ENCODE measurements around the gene ESD.
"Not testable (repeated sequence)": the region's sequence is repeated elsewhere in the genome, so short reads cannot be mapped to it uniquely, and the experiment has no call there.

The ESD gene

DNA sequence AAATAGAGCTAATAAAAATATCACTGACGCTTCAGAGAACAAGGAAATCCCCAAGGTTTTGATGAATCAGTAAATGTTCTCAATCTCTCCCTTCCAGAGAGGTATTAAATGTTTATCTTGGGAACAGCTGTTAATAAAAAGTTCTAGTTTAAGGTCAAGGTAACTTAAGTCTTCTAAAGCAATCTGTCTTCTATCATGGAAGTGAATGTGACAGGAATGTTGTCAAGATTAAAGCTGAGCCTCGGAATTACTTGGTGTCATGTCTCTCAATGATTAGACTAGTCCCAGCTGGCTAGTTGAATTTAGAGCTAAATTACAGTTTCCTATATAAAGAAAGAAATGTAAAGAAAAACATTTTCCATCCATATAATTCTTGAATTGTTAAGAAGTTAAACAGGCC, 23.4 kb downstream of the ESD start:
- no peaks in the 10 kb centered on the region for H3K9me3 ChIP-seq (ENCODE audit: control insufficient read depth, insufficient read depth, low read length)
- H3K9ac ChIP-seq (ENCODE audit: low read depth, low read length) = no peak overlapping the region
- no peaks in the 10 kb centered on the region for H3K36me3 ChIP-seq (ENCODE audit: insufficient read depth, low read length)
- no peaks in the 10 kb centered on the region; the same call in 1 of the 2 replicates for H3K4me1 ChIP-seq (ENCODE audit: insufficient read depth, low read length)

DNA sequence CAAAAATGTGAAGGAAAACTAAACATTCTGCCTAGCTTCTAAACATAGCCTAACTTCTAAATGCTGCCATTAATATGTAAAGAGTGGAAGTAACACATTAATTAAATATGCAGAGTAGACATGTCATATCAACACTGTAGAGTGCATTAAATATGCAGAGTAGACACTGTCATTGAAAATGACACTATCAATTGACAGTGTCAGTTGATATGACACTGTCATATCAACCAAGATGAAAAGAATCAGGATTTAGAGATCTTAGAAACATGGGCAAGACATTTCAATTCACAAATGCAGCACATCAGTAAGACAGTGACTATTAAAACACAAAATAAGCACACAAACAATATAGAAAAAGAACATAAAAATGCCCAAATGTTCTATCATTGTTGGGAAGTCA, 25.3 kb downstream of the ESD start:
- no peaks in the 10 kb centered on the region for H3K36me3 ChIP-seq (ENCODE audit: insufficient read depth, low read length)
- no peaks in the 10 kb centered on the region; the same call in 1 of the 2 replicates for H3K4me1 ChIP-seq (ENCODE audit: insufficient read depth, low read length)
- H3K9ac ChIP-seq (ENCODE audit: low read depth, low read length) = no peak overlapping the region
- no peaks in the 10 kb centered on the region for H3K9me3 ChIP-seq (ENCODE audit: control insufficient read depth, insufficient read depth, low read length)

GRCh38 chr13:46769925-46770324, 27.0 kb downstream of the ESD start:
- not testable (repeated sequence) for H3K36me3 ChIP-seq (ENCODE audit: insufficient read depth, low read length); H3K4me1 ChIP-seq (ENCODE audit: insufficient read depth, low read length); H3K9me3 ChIP-seq (ENCODE audit: control insufficient read depth, insufficient read depth, low read length); H3K9ac ChIP-seq (ENCODE audit: low read depth, low read length)

- Histone ChIP-seq H3K9ac (ENCODE audit: low read depth, low read length) (no peak overlapping the region), H3K9me3 (ENCODE audit: control insufficient read depth, insufficient read depth, low read length) (no peaks in the 10 kb centered on the region), H3K36me3 (ENCODE audit: insufficient read depth, low read length) (no peaks in the 10 kb centered on the region)
Measured at GRCh38 chr13:46761866-46762265, 35.1 kb downstream of the ESD start.

DNA sequence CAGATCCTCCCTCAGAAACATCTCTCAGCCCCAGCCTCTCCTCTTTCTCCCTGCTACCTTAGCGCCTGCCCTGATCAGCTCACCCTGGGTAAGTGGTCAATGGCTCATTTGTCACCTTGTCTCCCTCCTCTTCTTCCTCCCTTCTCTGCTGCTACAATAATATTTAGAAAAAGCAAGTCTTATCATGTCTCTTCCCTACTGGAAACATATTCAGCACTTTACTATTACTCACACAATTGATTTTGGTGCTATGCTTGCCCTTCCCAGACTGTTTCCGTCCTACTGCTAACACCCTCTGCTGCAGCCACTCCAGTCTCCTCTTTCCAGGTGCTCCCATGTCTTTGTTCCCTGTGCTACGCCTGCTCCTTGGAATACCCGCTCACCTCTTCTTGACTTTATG, 35.8 kb downstream of the ESD start:
- Histone ChIP-seq H3K9ac (ENCODE audit: low read depth, low read length) (no peak overlapping the region), H3K36me3 (ENCODE audit: insufficient read depth, low read length) (no peaks in the 10 kb centered on the region), H3K9me3 (ENCODE audit: control insufficient read depth, insufficient read depth, low read length) (no peaks in the 10 kb centered on the region), H3K4me1 (ENCODE audit: insufficient read depth, low read length) (no peaks in the 10 kb centered on the region)

More at GRCh38 chr13:46761866-46762265, 35.1 kb downstream of the ESD start:
- H3K4me1 ChIP-seq (ENCODE audit: insufficient read depth, low read length) = no peaks in the 10 kb centered on the region

- Histone ChIP-seq H3K36me3 (ENCODE audit: insufficient read depth, low read length) (no peaks in the 10 kb centered on the region), H3K9me3 (ENCODE audit: control insufficient read depth, insufficient read depth, low read length) (no peaks in the 10 kb centered on the region), H3K9ac (ENCODE audit: low read depth, low read length) (no peak overlapping the region), H3K4me1 (ENCODE audit: insufficient read depth, low read length) (no peaks in the 10 kb centered on the region)
Measured at GRCh38 chr13:46759846-46760245, 37.1 kb downstream of the ESD start.

GRCh38 chr13:46757640-46758039, 39.3 kb downstream of the ESD start:
- H3K36me3 ChIP-seq (ENCODE audit: insufficient read depth, low read length) = no peaks in the 10 kb centered on the region
- H3K9ac ChIP-seq (ENCODE audit: low read depth, low read length) = no peak overlapping the region
- no peaks in the 10 kb centered on the region for H3K4me1 ChIP-seq (ENCODE audit: insufficient read depth, low read length)
- H3K9me3 ChIP-seq (ENCODE audit: control insufficient read depth, insufficient read depth, low read length) = no peaks in the 10 kb centered on the region

DNA sequence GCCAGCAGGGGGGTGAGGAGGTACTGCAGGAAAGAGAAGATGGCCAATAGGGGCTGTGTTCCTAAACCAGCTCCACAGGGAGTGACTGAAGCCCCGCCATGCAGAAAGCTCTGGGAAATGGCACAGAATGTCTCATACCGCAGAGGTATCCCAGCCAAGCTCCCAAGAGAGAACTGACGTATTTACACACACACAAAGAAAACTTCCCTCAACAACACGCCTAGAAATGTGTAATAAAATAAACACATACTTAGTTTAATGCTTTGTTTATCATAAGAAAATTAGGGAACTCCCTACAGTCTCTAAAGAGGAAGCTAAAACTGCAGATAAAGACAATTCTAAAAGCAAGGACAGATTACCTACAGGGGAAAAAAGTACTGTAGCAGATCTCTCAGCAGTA, 40.0 kb downstream of the ESD start:
- Histone ChIP-seq H3K9me3 (ENCODE audit: control insufficient read depth, insufficient read depth, low read length) (no peaks in the 10 kb centered on the region), H3K4me1 (ENCODE audit: insufficient read depth, low read length) (no peaks in the 10 kb centered on the region), H3K36me3 (ENCODE audit: insufficient read depth, low read length) (no peaks in the 10 kb centered on the region), H3K9ac (ENCODE audit: low read depth, low read length) (no peak overlapping the region)

GRCh38 chr13:46755508-46755907, 41.5 kb downstream of the ESD start:
- H3K4me1 ChIP-seq (ENCODE audit: insufficient read depth, low read length); H3K9ac ChIP-seq (ENCODE audit: low read depth, low read length); H3K9me3 ChIP-seq (ENCODE audit: control insufficient read depth, insufficient read depth, low read length); H3K36me3 ChIP-seq (ENCODE audit: insufficient read depth, low read length): not testable (repeated sequence)

GRCh38 chr13:46754812-46755211, 42.1 kb downstream of the ESD start:
- peaks cover 7% of the 10 kb centered on the region; the same call in 1 of the 2 replicates for H3K36me3 ChIP-seq (ENCODE audit: insufficient read depth, low read length)
- H3K9me3 ChIP-seq (ENCODE audit: control insufficient read depth, insufficient read depth, low read length) = no peaks in the 10 kb centered on the region
- no peaks in the 10 kb centered on the region for H3K4me1 ChIP-seq (ENCODE audit: insufficient read depth, low read length)
- H3K9ac ChIP-seq (ENCODE audit: low read depth, low read length) = no peak overlapping the region

- Histone ChIP-seq H3K36me3 (ENCODE audit: insufficient read depth, low read length) (peaks cover 7% of the 10 kb centered on the region; the same call in 1 of the 2 replicates), H3K9me3 (ENCODE audit: control insufficient read depth, insufficient read depth, low read length) (no peaks in the 10 kb centered on the region), H3K9ac (ENCODE audit: low read depth, low read length) (no peak overlapping the region), H3K4me1 (ENCODE audit: insufficient read depth, low read length) (no peaks in the 10 kb centered on the region)
Measured at GRCh38 chr13:46753917-46754316, 43.0 kb downstream of the ESD start.

- H3K9ac ChIP-seq (ENCODE audit: low read depth, low read length) = no peak overlapping the region
- H3K4me1 ChIP-seq (ENCODE audit: insufficient read depth, low read length) = no peaks in the 10 kb centered on the region
- H3K36me3 ChIP-seq (ENCODE audit: insufficient read depth, low read length) = peaks cover 7% of the 10 kb centered on the region; the same call in 1 of the 2 replicates
- H3K9me3 ChIP-seq (ENCODE audit: control insufficient read depth, insufficient read depth, low read length) = no peaks in the 10 kb centered on the region
Measured at GRCh38 chr13:46753137-46753536, 43.8 kb downstream of the ESD start.

- Histone ChIP-seq H3K36me3 (ENCODE audit: insufficient read depth, low read length) (peaks cover 7% of the 10 kb centered on the region; the same call in 1 of the 2 replicates), H3K9ac (ENCODE audit: low read depth, low read length) (no peak overlapping the region), H3K4me1 (ENCODE audit: insufficient read depth, low read length) (no peaks in the 10 kb centered on the region), H3K9me3 (ENCODE audit: control insufficient read depth, insufficient read depth, low read length) (no peaks in the 10 kb centered on the region)
Measured at GRCh38 chr13:46751811-46752635, 44.9 kb downstream of the ESD start.

DNA sequence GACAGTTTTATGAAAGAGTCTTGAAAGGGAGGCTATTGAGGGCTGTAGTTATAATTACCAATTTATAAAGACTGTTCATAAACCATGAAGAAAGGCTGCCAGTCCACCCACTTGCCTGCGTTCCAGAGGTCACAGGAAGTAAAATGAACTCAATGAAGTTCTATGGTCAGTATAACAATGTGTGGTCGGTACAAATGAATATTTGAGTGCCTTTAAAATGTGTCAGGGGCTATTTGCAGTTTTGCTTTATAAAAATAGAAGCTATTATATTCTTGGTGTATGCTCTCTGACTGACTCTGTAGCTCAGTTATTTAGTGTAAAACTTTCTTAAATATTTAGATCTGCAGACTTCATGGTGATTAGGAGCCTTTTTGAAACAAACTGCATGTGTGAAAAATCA, 47.0 kb downstream of the ESD start:
- no peaks in the 10 kb centered on the region for H3K4me1 ChIP-seq (ENCODE audit: insufficient read depth, low read length)
- H3K9ac ChIP-seq (ENCODE audit: low read depth, low read length) = no peak overlapping the region
- no peaks in the 10 kb centered on the region for H3K9me3 ChIP-seq (ENCODE audit: control insufficient read depth, insufficient read depth, low read length)
- peaks cover 7% of the 10 kb centered on the region; the same call in 1 of the 2 replicates for H3K36me3 ChIP-seq (ENCODE audit: insufficient read depth, low read length)

GRCh38 chr13:46748300-46748699, 48.7 kb downstream of the ESD start:
- no peak overlapping the region for H3K9ac ChIP-seq (ENCODE audit: low read depth, low read length)
- H3K9me3 ChIP-seq (ENCODE audit: control insufficient read depth, insufficient read depth, low read length) = no peaks in the 10 kb centered on the region
- no peaks in the 10 kb centered on the region for H3K4me1 ChIP-seq (ENCODE audit: insufficient read depth, low read length)
- H3K36me3 ChIP-seq (ENCODE audit: insufficient read depth, low read length) = peaks cover 7% of the 10 kb centered on the region
